Measurements from ENCODE around the gene SEBOX.

DNA sequence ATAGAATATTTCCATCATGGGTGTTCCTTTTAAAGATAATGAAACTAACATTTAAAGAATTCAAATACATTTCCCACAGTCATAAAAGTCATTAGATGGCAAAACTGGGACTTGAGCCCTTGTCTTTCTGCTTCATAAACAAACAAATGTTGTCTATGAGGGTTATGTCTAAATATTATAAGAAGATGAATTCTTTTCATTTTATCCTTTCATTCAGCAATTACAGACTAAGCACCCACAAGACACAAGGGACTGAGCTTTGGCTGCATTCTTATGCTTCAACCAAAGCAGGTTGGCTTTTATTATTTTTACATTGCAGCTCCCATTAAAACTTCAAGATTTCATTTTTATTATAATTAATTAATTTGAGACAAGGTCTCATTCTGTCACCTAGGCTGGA is 21.4 kb upstream of the SEBOX start:
- TF ChIP-seq, protein P1, sequence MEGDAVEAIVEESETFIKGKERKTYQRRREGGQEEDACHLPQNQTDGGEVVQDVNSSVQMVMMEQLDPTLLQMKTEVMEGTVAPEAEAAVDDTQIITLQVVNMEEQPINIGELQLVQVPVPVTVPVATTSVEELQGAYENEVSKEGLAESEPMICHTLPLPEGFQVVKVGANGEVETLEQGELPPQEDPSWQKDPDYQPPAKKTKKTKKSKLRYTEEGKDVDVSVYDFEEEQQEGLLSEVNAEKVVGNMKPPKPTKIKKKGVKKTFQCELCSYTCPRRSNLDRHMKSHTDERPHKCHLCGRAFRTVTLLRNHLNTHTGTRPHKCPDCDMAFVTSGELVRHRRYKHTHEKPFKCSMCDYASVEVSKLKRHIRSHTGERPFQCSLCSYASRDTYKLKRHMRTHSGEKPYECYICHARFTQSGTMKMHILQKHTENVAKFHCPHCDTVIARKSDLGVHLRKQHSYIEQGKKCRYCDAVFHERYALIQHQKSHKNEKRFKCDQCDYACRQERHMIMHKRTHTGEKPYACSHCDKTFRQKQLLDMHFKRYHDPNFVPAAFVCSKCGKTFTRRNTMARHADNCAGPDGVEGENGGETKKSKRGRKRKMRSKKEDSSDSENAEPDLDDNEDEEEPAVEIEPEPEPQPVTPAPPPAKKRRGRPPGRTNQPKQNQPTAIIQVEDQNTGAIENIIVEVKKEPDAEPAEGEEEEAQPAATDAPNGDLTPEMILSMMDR (IDR thresholded peaks at IDR 0.05; ENCODE audit: insufficient read depth, low read depth, low read length): no peak
- no peak for TF ChIP-seq EZH2 (IDR thresholded peaks at IDR 0.05; ENCODE audit: insufficient read depth, low read length)

Measured in astrocyte (in vitro differentiated cells and primary cell).